Memory B cell (primary cell): ENCODE measurements around the gene LYRM9.
A peak's percentile ranks its signal among the peaks of the same experiment; 100 is the strongest.
"Not testable (repeated sequence)": the region's sequence is repeated elsewhere in the genome, so short reads cannot be mapped to it uniquely, and the experiment has no call there.

Source experiments
- ATAC-seq: fragments of 150-1000 bp; cut with Tn5 transposase; 2 replicates; pipeline ENCODE4 v1.10.0; 2021; ENCODE audit warnings: low read depth, mild to moderate bottlenecking, moderate library complexity
- DNase-seq, 2 donors: peaks; one replicate each; pipeline ENCODE4 v3.0.0; 2022; ENCODE audit warnings: low spot score in 2 of 2
- H3K27ac Mint-ChIP-seq: one replicate; pipeline ENCODE4 v1.8.0; 2022; ENCODE audit warnings: mild to moderate bottlenecking, moderate library complexity, mixed read lengths
- H3K27me3 Mint-ChIP-seq: one replicate; pipeline ENCODE4 v1.8.0; 2022; ENCODE audit warnings: mixed read lengths
- H3K36me3 Mint-ChIP-seq: one replicate; pipeline ENCODE4 v1.8.0; 2022; ENCODE audit warnings: mild to moderate bottlenecking, mixed read lengths
- H3K4me1 Mint-ChIP-seq: one replicate; pipeline ENCODE4 v1.8.0; 2022; ENCODE audit warnings: mixed read lengths
- H3K4me3 Mint-ChIP-seq: one replicate; pipeline ENCODE4 v1.8.0; 2022; ENCODE audit warnings: mild to moderate bottlenecking, moderate library complexity, mixed read lengths
- H3K9me3 Mint-ChIP-seq: one replicate; pipeline ENCODE4 v1.8.0; 2022; ENCODE audit warnings: mixed read lengths

LYRM9 gene

DNA sequence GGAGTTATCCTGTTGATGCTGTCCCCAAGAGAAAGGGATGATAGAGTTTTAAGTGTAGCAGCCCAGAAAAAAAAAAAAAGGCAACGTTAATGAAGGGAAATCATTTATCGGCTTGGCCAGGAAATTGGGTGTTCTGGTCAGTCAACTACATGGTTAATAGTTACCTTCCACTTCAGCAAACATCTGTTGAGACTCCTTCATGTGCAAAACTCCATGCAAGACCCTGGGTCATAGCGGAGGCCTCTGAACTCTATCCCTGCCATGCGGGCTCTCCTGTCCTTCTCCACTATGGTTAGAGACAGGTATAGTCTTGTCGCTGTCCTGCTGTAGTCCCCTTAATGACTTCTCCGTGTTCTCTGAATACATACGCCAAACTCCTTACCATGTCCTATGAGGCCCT is 3.5 kb upstream of the LYRM9 start:
- Mint-ChIP-seq H3K4me1 (peaks cover 12% of the 10 kb centered on the region), H3K4me3 (no peak overlapping the region), H3K27me3 (peaks cover 3% of the 10 kb centered on the region), H3K27ac (no peak overlapping the region), H3K36me3 (no peaks in the 10 kb centered on the region), H3K9me3 (no peaks in the 10 kb centered on the region)
- ATAC-seq (no peak), DNase-seq (no peak)

DNA sequence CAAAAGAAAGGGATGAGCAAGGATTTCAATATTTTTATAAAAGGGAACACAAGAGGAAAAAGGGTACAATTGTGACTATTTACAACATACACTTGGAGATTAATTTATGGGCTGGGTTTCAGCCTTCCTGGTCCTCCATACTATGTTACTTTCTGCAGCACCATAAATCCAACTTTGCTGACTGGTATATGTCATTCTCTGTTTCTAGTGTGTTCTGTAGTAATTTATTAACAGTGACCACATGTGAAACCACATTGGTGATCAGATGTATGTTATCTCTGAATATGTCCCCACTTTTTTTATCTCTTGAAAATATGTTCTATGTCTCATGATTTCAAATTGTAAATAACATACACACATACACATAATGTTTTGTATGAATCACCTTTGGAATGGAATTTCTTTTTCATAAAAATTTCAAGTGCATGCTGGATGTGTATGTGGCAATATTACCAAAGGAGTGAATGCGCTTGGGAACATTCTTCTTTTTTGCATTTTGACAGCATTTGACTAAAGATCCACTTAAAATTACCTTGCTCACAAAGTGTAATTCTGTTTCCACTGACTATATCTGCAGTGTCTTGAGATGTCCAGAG is 2.9 kb upstream of the LYRM9 start:
- H3K27me3 Mint-ChIP-seq: peaks cover 3% of the 10 kb centered on the region

DNA sequence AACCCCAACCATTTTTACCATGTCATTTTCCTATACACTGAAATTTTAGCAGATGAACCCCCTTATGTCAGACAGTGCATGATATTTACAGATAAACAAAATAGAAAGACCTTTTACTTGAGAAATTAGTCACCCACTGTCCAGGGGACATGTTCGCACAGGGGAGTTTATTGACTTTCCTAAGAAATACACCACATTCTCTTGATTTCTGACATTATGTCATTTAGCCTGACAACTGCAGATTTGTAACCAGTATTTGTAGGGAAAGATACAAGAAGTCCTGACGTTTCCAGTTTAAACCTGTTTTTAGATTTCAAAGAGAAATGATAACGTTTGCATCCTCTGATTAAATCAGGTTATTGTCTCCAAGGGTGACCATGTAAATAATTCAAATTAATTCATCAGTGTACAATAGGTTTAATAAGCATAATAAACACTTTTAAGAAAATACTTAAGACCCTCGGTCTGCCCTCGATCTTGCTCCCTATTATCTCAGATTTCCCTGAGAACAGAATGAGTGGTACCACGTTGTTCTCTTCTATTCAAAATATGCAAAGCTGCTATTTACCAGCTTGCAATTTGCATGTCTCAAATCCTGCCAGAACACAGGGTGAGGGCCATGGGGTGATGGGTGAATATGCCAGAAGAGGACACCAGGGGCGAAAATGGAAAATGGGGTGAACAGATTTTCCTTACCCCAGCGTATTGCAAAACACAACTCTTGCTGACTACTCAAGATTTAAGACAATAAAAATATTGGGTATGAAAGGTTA is 2.1 kb upstream of the LYRM9 start:
- peaks cover 18% of the 10 kb centered on the region for H3K4me1 Mint-ChIP-seq
- H3K4me3 Mint-ChIP-seq: no peak overlapping the region
- H3K27me3 Mint-ChIP-seq: peaks cover 3% of the 10 kb centered on the region
- H3K9me3 Mint-ChIP-seq: no peaks in the 10 kb centered on the region
- H3K27ac Mint-ChIP-seq: no peak overlapping the region
- ATAC-seq: no peak
- peaks cover 2% of the 10 kb centered on the region for H3K36me3 Mint-ChIP-seq
- no peak for DNase-seq

More for the DNA sequence above, 2.9 kb upstream of the LYRM9 start:
- no peak for DNase-seq
- Mint-ChIP-seq H3K36me3 (peaks cover 2% of the 10 kb centered on the region), H3K4me1 (peaks cover 17% of the 10 kb centered on the region), H3K27ac (no peak overlapping the region), H3K4me3 (no peak overlapping the region), H3K9me3 (no peaks in the 10 kb centered on the region)
- no peak for ATAC-seq

DNA sequence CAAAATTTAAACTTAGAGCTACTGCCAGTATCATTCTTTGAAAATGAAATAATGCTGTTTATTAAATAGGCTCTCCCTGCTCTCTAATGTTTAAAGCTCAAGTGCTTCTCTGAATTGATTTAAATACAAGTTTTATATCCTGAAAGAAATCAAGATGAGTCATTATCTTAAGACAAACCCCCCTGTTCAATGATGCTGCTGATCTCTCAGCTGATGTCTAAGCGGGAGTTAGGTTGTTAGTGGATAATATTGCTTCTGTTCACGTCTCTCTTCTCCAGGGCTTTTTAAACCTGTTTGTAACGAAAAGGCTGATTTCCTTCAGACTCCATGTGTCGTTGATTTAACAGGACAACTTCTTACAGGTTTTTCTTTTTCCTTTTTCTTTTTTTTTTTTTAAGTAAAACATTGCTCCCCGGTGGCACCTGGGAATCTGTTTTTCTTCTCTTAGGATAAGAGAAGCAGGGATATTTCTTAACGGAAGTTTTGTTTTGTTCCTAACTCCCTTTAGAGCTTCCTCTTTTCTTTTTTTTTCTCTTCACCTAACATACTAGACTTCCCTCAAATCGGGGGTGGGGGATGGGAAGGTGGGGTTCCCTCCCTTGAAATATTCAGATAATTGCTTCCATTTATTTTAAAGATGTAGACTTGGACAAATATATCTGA is 807 bp upstream of the LYRM9 start:
- Mint-ChIP-seq H3K36me3 (peaks cover 2% of the 10 kb centered on the region), H3K4me3 (peak overlapping the region; percentile 85), H3K9me3 (no peaks in the 10 kb centered on the region), H3K27me3 (peaks cover 3% of the 10 kb centered on the region), H3K4me1 (peaks cover 19% of the 10 kb centered on the region), H3K27ac (peak overlapping the region; percentile 83)
- ATAC-seq: no peak
- DNase-seq: no peak

DNA sequence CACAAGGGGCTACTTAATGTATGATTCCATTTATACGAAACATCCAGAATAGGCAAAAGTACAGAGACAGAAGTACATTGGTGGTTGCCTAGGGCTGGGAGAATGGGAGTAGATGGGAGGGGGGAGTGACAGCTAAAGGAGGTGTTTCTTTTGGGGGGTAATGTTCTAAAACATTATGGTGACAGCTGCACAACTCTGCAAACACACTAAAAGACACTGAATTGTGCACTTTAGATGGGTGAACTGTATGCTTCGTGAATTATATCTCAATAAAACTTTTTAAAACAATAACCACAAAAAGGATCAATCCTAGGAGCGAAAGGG is 661 bp downstream of the LYRM9 start:
- peaks cover 3% of the 10 kb centered on the region for H3K36me3 Mint-ChIP-seq
- peaks cover 3% of the 10 kb centered on the region for H3K27me3 Mint-ChIP-seq
- H3K27ac Mint-ChIP-seq: peak overlapping the region; percentile 77
- H3K9me3 Mint-ChIP-seq: no peaks in the 10 kb centered on the region
- H3K4me1 Mint-ChIP-seq: peaks cover 21% of the 10 kb centered on the region
- no peak for ATAC-seq
- H3K4me3 Mint-ChIP-seq: peak overlapping the region; percentile 85
- DNase-seq: no peak

DNA sequence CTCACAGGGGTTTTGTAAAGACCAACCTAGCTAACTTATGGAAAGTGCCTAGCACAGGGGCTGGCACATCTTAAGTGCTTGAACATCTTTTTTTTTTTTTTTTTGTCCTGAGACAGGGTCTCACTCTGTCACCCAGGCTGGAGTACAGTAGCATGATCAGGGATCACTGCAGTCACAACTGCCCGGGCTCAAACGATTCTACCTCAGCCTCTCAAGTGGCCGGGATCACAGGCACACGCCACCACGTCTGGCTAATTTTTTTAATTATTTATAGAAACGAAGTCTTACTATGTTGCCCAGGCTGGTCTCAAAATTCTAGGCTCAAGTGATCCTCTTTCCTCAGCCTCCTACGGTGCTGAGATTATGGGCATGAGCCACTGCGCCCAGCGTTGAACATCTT is 1.3 kb downstream of the LYRM9 start:
- ATAC-seq: no peak
- H3K36me3 Mint-ChIP-seq: peaks cover 3% of the 10 kb centered on the region
- no peak for DNase-seq
- no peaks in the 10 kb centered on the region for H3K9me3 Mint-ChIP-seq
- no peak overlapping the region for H3K27ac Mint-ChIP-seq
- peaks cover 23% of the 10 kb centered on the region for H3K4me1 Mint-ChIP-seq
- peaks cover under 1% of the 10 kb centered on the region for H3K27me3 Mint-ChIP-seq
- no peak overlapping the region for H3K4me3 Mint-ChIP-seq

DNA sequence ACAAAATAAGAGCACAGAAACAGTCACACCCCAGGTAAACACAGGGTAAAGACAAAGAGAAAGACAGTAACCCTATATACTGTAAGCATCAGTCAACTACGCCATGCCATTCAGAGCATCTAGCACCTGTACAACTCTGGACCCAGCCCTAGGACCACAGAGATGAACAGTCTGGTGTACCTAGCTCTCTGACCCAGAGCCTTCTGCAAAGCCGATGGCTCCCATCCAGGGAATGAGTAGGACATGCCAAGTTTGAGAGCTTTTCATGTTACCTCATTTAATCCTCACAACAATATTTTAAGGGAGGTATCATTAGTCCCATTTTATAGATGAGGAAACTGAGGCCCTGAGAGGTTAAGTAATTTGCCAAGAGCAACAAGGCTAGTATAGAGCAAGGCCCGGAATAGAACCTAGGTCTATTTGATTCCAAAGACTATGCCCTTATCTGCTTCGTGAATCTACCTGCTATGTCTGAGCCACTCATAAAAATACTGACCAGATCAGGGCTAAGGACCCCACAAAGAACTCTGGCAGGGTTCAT is 3.4 kb downstream of the LYRM9 start:
- Mint-ChIP-seq H3K36me3 (peaks cover 3% of the 10 kb centered on the region), H3K9me3 (no peaks in the 10 kb centered on the region), H3K27ac (no peak overlapping the region), H3K4me3 (no peak overlapping the region), H3K27me3 (no peaks in the 10 kb centered on the region), H3K4me1 (peaks cover 21% of the 10 kb centered on the region)
- DNase-seq: no peak
- no peak for ATAC-seq

DNA sequence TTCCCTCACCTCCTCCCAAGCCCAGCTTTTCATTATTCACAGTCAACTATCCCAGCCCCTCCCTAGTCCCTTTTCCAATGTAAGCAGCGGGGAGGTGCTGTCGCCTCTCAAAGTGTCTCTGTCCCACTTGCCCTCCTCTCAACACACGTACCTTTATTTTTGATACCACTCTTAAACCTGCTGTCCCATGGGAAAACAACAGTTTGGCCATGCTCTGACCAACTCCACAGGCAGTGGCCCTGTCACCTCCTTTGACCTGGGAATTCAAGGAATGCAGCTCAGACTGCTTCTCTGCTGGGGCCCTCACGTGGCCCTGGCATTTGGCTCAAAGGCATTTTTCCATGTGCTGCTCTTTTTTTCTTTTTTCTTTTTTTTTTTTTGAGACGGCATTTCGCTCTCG is 4.2 kb downstream of the LYRM9 start:
- peaks cover 21% of the 10 kb centered on the region for H3K4me1 Mint-ChIP-seq
- H3K27me3 Mint-ChIP-seq: no peaks in the 10 kb centered on the region
- DNase-seq: no peak

DNA sequence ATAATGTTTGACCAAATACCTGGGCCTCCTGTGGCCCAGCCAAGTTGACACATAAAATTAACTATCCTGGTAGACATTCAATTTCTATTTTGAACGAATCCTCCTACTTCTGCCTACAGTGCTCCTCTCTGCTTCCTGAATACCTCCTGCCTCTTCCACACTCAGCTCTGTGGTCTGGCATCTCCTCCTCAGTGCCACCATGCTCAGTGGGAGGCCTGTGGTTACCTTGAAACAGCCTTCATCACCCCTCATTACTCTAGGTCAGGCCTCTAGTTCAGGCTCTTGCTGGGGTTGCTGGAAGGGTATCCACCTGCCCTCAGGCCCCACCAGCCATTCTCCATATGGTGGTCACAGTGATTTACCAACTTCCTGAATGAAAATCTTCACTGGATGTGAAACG is 5.1 kb downstream of the LYRM9 start:
- ATAC-seq (no peak), DNase-seq (no peak)
- H3K27me3 Mint-ChIP-seq: no peaks in the 10 kb centered on the region
- no peaks in the 10 kb centered on the region for H3K9me3 Mint-ChIP-seq
- no peak overlapping the region for H3K4me3 Mint-ChIP-seq
- peaks cover 15% of the 10 kb centered on the region for H3K4me1 Mint-ChIP-seq
- no peak overlapping the region for H3K27ac Mint-ChIP-seq
- H3K36me3 Mint-ChIP-seq: peaks cover 3% of the 10 kb centered on the region

More for the DNA sequence above, 4.2 kb downstream of the LYRM9 start:
- Mint-ChIP-seq H3K4me3 (no peak overlapping the region), H3K27ac (peak overlapping the region; percentile 22), H3K36me3 (peaks cover 3% of the 10 kb centered on the region), H3K9me3 (no peaks in the 10 kb centered on the region)
- ATAC-seq: no peak

DNA sequence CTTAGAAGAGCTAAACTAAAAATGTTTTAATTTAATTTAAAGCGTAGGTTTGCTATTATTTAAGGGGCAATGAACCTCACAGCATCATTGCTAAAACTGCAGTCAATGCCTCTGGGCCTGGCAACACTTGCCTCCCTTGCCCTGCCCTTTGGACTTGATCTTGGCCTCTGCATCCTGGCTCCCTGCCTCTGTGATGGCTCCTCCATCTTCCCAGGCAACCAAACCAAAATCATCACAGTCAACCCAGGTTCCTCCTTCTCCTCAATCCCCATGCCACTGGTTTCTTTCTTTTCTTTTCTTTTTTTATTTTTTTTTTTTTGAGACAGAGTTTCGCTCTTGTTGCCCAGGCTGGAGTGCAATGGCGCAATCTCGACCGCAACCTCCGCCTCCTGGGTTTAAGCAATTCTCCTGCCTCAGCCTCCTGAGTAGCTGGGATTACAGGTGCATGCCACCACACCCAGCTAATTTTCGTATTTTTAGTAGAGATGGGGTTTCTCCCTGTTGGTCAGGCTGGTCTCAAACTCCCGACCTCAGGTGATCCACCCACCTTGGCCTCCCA is 6.7 kb downstream of the LYRM9 start:
- not testable (repeated sequence) for H3K9me3 Mint-ChIP-seq, H3K27ac Mint-ChIP-seq, H3K36me3 Mint-ChIP-seq, H3K27me3 Mint-ChIP-seq, H3K4me3 Mint-ChIP-seq, ATAC-seq, DNase-seq
- H3K4me1 Mint-ChIP-seq: peaks cover 11% of the 10 kb centered on the region

DNA sequence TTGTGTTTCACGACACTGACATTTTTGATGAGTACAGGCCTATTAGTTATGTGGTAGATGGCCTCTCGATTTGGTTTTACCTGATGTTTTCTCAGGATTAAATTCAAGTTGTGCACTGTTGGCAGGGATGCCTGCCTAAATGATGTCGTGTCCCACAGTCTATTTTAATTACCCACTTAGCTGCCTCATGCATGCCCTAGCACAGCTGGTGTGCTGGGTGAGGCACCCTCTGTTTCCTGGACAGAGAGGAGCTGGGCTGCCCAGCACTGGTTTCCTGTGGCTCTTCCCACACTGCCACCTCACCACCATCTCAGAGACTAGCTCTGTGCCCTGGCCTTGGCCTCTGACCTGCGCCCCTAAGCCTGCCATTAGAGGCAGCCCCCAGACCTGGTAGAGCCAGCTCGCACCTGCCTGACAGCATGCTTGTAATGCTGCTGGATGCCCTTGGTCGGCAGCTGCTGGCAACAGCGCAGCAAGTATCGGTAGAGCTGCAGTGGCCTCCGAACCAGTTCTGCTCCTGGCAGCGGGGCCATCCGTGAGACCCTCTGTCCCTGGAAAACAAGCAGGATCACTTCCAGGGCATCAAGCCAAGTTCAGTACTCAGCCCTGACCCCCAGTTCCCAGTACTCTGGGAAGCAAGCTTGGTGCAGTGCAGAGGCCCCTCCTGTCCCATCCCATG is 10.9 kb downstream of the LYRM9 start:
- DNase-seq (no peak), ATAC-seq (no peak)
- Mint-ChIP-seq H3K9me3 (no peaks in the 10 kb centered on the region), H3K27ac (no peak overlapping the region), H3K36me3 (peaks cover 1% of the 10 kb centered on the region), H3K4me3 (no peak overlapping the region), H3K4me1 (peaks cover 2% of the 10 kb centered on the region), H3K27me3 (peaks cover 1% of the 10 kb centered on the region)

DNA sequence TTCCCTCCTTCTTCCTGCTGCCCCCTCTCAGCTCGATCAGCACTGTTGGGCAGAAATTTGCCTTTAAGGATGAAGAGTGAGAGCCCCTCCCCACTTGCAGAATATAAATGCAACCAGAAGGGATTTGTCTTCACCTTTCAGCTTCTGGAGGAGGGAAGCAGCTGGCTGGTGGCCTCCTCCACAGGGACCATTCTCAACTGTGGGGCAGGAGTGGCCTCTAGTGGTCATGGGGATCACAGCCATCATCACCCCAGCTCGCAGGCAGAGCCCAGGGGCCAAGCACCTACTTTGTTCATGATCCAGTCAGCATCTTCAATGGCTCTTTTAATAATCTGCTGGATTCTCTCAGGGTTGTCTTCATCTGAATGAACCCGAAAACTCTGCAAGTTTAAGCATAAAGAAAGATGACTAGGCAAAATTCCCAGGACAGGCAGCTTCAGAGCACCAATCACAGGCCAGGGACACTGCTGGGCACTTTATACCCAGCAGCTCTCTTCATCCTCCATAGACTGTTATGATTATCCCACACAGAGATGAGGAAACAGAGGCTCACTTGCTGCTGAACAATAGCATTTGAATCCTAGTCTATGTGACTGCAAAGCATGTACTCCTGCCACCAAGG is 13.1 kb downstream of the LYRM9 start:
- ATAC-seq (peak; percentile 86), DNase-seq (peak; percentile 60 to 61)
- Mint-ChIP-seq H3K4me3 (no peak overlapping the region), H3K4me1 (no peaks in the 10 kb centered on the region), H3K27me3 (peaks cover 1% of the 10 kb centered on the region), H3K36me3 (peaks cover 3% of the 10 kb centered on the region), H3K9me3 (no peaks in the 10 kb centered on the region), H3K27ac (no peak overlapping the region)

DNA sequence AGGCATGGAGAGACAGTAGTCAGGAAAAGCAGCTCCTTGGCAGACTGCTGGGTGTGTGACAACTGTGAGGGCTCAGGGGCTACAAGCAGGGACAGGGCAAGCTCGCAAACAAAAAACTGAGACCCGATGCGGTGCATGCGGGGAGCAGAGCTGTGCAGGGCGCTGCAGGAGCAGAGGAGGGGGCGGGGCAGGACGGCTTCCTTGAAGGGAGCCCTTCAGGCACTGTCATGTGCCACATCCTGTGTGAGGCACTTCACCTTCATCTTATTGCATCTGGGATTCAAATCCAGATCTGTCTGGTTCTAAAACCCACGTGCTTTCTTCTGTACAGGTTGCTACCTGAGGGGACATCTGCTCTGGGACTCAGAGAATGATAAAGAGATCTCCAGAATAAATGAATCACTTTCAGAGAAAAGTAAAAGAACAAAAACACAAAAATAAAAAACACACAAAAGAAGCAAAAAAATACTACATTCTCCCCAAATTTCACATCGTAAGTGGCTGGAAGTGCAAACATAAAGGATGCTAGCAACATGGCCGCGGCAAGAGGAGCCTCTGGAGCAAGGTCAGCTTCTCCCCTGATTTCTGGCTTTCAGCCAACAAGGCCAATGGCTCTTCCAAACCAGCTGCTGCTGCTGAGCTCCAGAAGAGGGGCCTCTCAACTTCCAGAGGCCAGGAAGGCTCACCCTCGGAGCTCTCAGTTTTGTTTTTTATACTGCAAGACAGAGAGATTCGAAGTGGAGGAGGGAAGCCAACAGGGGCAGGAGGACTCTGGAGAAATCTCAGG is 14.2 kb downstream of the LYRM9 start:
- no peak for DNase-seq
- ATAC-seq: no peak
- Mint-ChIP-seq H3K36me3 (peaks cover 8% of the 10 kb centered on the region), H3K27me3 (peaks cover 1% of the 10 kb centered on the region), H3K27ac (no peak overlapping the region), H3K9me3 (no peaks in the 10 kb centered on the region), H3K4me1 (no peaks in the 10 kb centered on the region), H3K4me3 (no peak overlapping the region)
